Activated T-helper 1 cell treated with anti-CD3 and anti-CD28 coated beads, Interleukin-12 subunit alpha, Interleukin-12 subunit beta, Interleukin-2, Interleukin-4 antibody, amounts not matched to agents 30 ng/mL and 10 ng/mL and 1 ng/mL, durations not matched to agents 14 hours and 24 hours and 36 hours (primary cell): ENCODE data around the gene RC3H2. TPM values are rescaled to one million over a fixed set of nuclear protein-coding genes. Genes with fewer than 3 reads are reported as not detected.
A peak's percentile ranks its signal among the peaks of the same experiment; 100 is the strongest.
"Not testable (repeated sequence)": the region's sequence is repeated elsewhere in the genome, so short reads cannot be mapped to it uniquely, and the experiment has no call there.

ENCODE experiments used
- DNase-seq: peaks from one replicate; pipeline ENCODE4 v3.0.0; 2021; ENCODE audit warnings: low spot score
- H3K27ac Mint-ChIP-seq: one replicate; pipeline ENCODE4 v1.8.0; 2021; ENCODE audit warnings: mild to moderate bottlenecking, mixed read lengths
- H3K27me3 Mint-ChIP-seq: one replicate; pipeline ENCODE4 v1.8.0; 2022; ENCODE audit warnings: mild to moderate bottlenecking, moderate library complexity, mixed read lengths; ENCODE audit not compliant: insufficient read depth
- H3K36me3 Mint-ChIP-seq: one replicate; pipeline ENCODE4 v1.8.0; 2021; ENCODE audit warnings: low read depth, mixed read lengths
- H3K4me1 Mint-ChIP-seq: one replicate; pipeline ENCODE4 v1.8.0; 2021; ENCODE audit warnings: low read depth, mixed read lengths
- H3K4me3 Mint-ChIP-seq: one replicate; pipeline ENCODE4 v1.8.0; 2021; ENCODE audit warnings: mild to moderate bottlenecking, moderate library complexity, mixed read lengths
- H3K9me3 Mint-ChIP-seq: one replicate; pipeline ENCODE4 v1.8.0; 2021; ENCODE audit warnings: mixed read lengths
- intact Hi-C: fragments of 100-400 bp; cut with micrococcal nuclease; formaldehyde crosslinking; loops from one replicate; pipeline ENCODE4 v1.15.1; 2024
- total RNA-seq: library from RNA; stranded (reverse); gene quantifications from 2 replicates; pipeline ENCODE4 v1.2.3, GENCODE V29; 2022

Gene RC3H2
- total RNA-seq, 1 donor from 2014 or later, result 39.8 TPM

GRCh38 chr9:122822056-122822455, 83.1 kb downstream of the RC3H2 start:
- H3K27ac Mint-ChIP-seq, result no peak overlapping the region
- no peaks in the 10 kb centered on the region for H3K9me3 Mint-ChIP-seq
- H3K36me3 Mint-ChIP-seq, result peaks cover 34% of the 10 kb centered on the region
- intact Hi-C loops, result no loop called here
- H3K4me1 Mint-ChIP-seq, result peaks cover 52% of the 10 kb centered on the region
- no peak for DNase-seq
- H3K27me3 Mint-ChIP-seq, result no peaks in the 10 kb centered on the region
- no peak overlapping the region for H3K4me3 Mint-ChIP-seq

GRCh38 chr9:122821278-122821943, 83.7 kb downstream of the RC3H2 start:
- H3K4me1 Mint-ChIP-seq, result peaks cover 52% of the 10 kb centered on the region
- no peaks in the 10 kb centered on the region for H3K9me3 Mint-ChIP-seq
- DNase-seq, result no peak
- no peak overlapping the region for H3K4me3 Mint-ChIP-seq
- peaks cover 33% of the 10 kb centered on the region for H3K36me3 Mint-ChIP-seq
- no peak overlapping the region for H3K27ac Mint-ChIP-seq
- intact Hi-C loops, result no loop called here
- H3K27me3 Mint-ChIP-seq, result no peaks in the 10 kb centered on the region

- Mint-ChIP-seq H3K36me3 (peaks cover 32% of the 10 kb centered on the region), H3K4me1 (peaks cover 56% of the 10 kb centered on the region), H3K27ac (no peak overlapping the region), H3K9me3 (no peaks in the 10 kb centered on the region), H3K4me3 (no peak overlapping the region), H3K27me3 (no peaks in the 10 kb centered on the region)
- DNase-seq, result no peak
- intact Hi-C loops, result no loop called here
These were observed 84.7 kb downstream of the RC3H2 start for GRCh38 chr9:122820490-122820845.

- H3K27me3 Mint-ChIP-seq, result no peaks in the 10 kb centered on the region
- no peak overlapping the region for H3K27ac Mint-ChIP-seq
- H3K4me1 Mint-ChIP-seq, result peaks cover 55% of the 10 kb centered on the region
- H3K36me3 Mint-ChIP-seq, result peaks cover 34% of the 10 kb centered on the region
- H3K9me3 Mint-ChIP-seq, result no peaks in the 10 kb centered on the region
- intact Hi-C loops, result no loop called here
- no peak overlapping the region for H3K4me3 Mint-ChIP-seq
- DNase-seq, result no peak
These were observed 85.2 kb downstream of the RC3H2 start for GRCh38 chr9:122819791-122820489.

GRCh38 chr9:122819326-122819725, 85.8 kb downstream of the RC3H2 start:
- peaks cover 49% of the 10 kb centered on the region for H3K4me1 Mint-ChIP-seq
- intact Hi-C loops, result no loop called here
- H3K27ac Mint-ChIP-seq, result no peak overlapping the region
- no peaks in the 10 kb centered on the region for H3K9me3 Mint-ChIP-seq
- DNase-seq, result no peak
- no peaks in the 10 kb centered on the region for H3K27me3 Mint-ChIP-seq
- no peak overlapping the region for H3K4me3 Mint-ChIP-seq
- peaks cover 31% of the 10 kb centered on the region for H3K36me3 Mint-ChIP-seq

- DNase-seq, result peak; percentile 24
- Mint-ChIP-seq H3K27ac (peak overlapping the region; percentile 82), H3K4me1 (peaks cover 28% of the 10 kb centered on the region), H3K36me3 (peaks cover 16% of the 10 kb centered on the region), H3K27me3 (no peaks in the 10 kb centered on the region), H3K9me3 (no peaks in the 10 kb centered on the region), H3K4me3 (peak overlapping the region; percentile 74)
- intact Hi-C loops, result no loop called here
These were observed 88.8 kb downstream of the RC3H2 start for GRCh38 chr9:122816163-122816867.

GRCh38 chr9:122815544-122815943, 89.6 kb downstream of the RC3H2 start:
- Mint-ChIP-seq H3K4me3 (peak overlapping the region; percentile 74), H3K9me3 (no peaks in the 10 kb centered on the region), H3K36me3 (peaks cover 12% of the 10 kb centered on the region), H3K4me1 (peaks cover 28% of the 10 kb centered on the region), H3K27ac (no peak overlapping the region), H3K27me3 (no peaks in the 10 kb centered on the region)
- DNase-seq, result no peak
- intact Hi-C loops, result no loop called here

- intact Hi-C loops, result no loop called here
- DNase-seq, result no peak
- Mint-ChIP-seq H3K4me1 (peaks cover 24% of the 10 kb centered on the region), H3K27me3 (no peaks in the 10 kb centered on the region), H3K27ac (no peak overlapping the region), H3K4me3 (no peak overlapping the region), H3K36me3 (peaks cover 6% of the 10 kb centered on the region), H3K9me3 (no peaks in the 10 kb centered on the region)
These were observed 90.6 kb downstream of the RC3H2 start for GRCh38 chr9:122814545-122814944.

GRCh38 chr9:122812736-122813135, 92.4 kb downstream of the RC3H2 start:
- no peak for DNase-seq
- Mint-ChIP-seq H3K27ac (no peak overlapping the region), H3K36me3 (peaks cover 6% of the 10 kb centered on the region), H3K27me3 (no peaks in the 10 kb centered on the region), H3K4me1 (peaks cover 38% of the 10 kb centered on the region), H3K4me3 (no peak overlapping the region), H3K9me3 (no peaks in the 10 kb centered on the region)
- intact Hi-C loops, result no loop called here

- DNase-seq, result peak; percentile 59
- intact Hi-C loops, result loop anchor here (1.0 to 2.0 kb wide), 10 partner anchors 18 to 715 kb away; partner anchors contain the start of genes MORN5, NDUFA8 and PDCL
- Mint-ChIP-seq H3K27ac (no peak overlapping the region), H3K4me1 (peaks cover 34% of the 10 kb centered on the region), H3K27me3 (no peaks in the 10 kb centered on the region), H3K36me3 (peaks cover 4% of the 10 kb centered on the region), H3K4me3 (no peak overlapping the region), H3K9me3 (peaks cover 7% of the 10 kb centered on the region)
These were observed 94.7 kb downstream of the RC3H2 start for GRCh38 chr9:122810306-122810946.

- not testable (repeated sequence) for H3K36me3 Mint-ChIP-seq, H3K9me3 Mint-ChIP-seq, H3K27ac Mint-ChIP-seq, H3K27me3 Mint-ChIP-seq, H3K4me3 Mint-ChIP-seq, DNase-seq
- peaks cover 31% of the 10 kb centered on the region for H3K4me1 Mint-ChIP-seq
- intact Hi-C loops, result loop anchor here (5.0 kb wide), 1 partner anchor 1917 kb away; no protein-coding TSS in a partner anchor
These were observed 95.9 kb downstream of the RC3H2 start for GRCh38 chr9:122809261-122809660.

GRCh38 chr9:122808141-122808540, 97.0 kb downstream of the RC3H2 start:
- Mint-ChIP-seq H3K36me3 (peaks cover 2% of the 10 kb centered on the region), H3K27ac (no peak overlapping the region)

More at GRCh38 chr9:122808141-122808540, 97.0 kb downstream of the RC3H2 start:
- peaks cover 7% of the 10 kb centered on the region for H3K9me3 Mint-ChIP-seq
- no peak overlapping the region for H3K4me3 Mint-ChIP-seq
- peaks cover 31% of the 10 kb centered on the region for H3K4me1 Mint-ChIP-seq
- no peaks in the 10 kb centered on the region for H3K27me3 Mint-ChIP-seq
- DNase-seq, result no peak
- intact Hi-C loops, result loop anchor here (5.0 kb wide), 1 partner anchor 1916 kb away; no protein-coding TSS in a partner anchor
